Measurements from ENCODE around the gene PPME1.

Gene PPME1

GRCh38 chr11:74225565-74225964 lies 54.5 kb downstream of the PPME1 start:
- no peak for DNase-seq

DNA sequence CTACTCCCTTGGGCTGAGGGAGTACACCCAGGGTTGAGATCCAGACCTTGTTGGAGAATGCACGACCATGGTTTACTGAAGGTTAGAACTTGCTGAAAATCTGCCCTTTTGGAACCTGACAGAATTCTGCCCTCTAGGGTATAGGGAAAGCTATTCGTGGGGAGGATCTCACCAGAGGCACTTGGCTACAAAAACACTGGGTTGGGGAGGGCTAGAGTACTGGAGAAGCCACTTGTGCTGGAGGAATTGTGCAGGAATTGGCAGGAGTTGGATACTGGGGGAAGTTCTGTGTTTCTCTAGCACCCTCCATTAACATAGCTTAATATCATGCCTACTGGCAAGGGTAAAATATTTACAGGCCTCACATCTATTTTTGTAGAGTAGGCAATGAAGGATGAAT lies 55.8 kb downstream of the PPME1 start:
- no peaks in the 10 kb centered on the region for H3K27me3 ChIP-seq
- no peaks in the 10 kb centered on the region; the same call in 1 of the 2 replicates for H3K9me3 ChIP-seq
- peaks cover 32% of the 10 kb centered on the region for H3K36me3 ChIP-seq
- peaks cover 5% of the 10 kb centered on the region; the same call in 1 of the 2 replicates for H3K4me1 ChIP-seq
- no peak for DNase-seq
- no peak overlapping the region for H3K4me3 ChIP-seq (ENCODE audit: low read depth, low read length)
- TF ChIP-seq CTCF (IDR thresholded peaks at IDR 0.05; ENCODE audit: low read depth, low read length): no peak

More at GRCh38 chr11:74225565-74225964, 54.5 kb downstream of the PPME1 start:
- H3K4me1 ChIP-seq: peaks cover 5% of the 10 kb centered on the region; the same call in 1 of the 2 replicates
- no peak for TF ChIP-seq CTCF (IDR thresholded peaks at IDR 0.05; ENCODE audit: low read depth, low read length)
- peaks cover 18% of the 10 kb centered on the region for H3K36me3 ChIP-seq
- H3K4me3 ChIP-seq (ENCODE audit: low read depth, low read length): no peak overlapping the region
- no peaks in the 10 kb centered on the region for H3K27me3 ChIP-seq
- H3K9me3 ChIP-seq: no peaks in the 10 kb centered on the region; the same call in 1 of the 2 replicates

GRCh38 chr11:74232311-74232950 lies 61.3 kb downstream of the PPME1 start:
- peaks cover 38% of the 10 kb centered on the region for H3K36me3 ChIP-seq
- no peak for TF ChIP-seq CTCF (IDR thresholded peaks at IDR 0.05; ENCODE audit: low read depth, low read length)

GRCh38 chr11:74233683-74234082 lies 62.6 kb downstream of the PPME1 start:
- H3K36me3 ChIP-seq: peaks cover 41% of the 10 kb centered on the region
- H3K9me3 ChIP-seq: no peaks in the 10 kb centered on the region
- no peaks in the 10 kb centered on the region for H3K27me3 ChIP-seq
- H3K4me1 ChIP-seq: no peaks in the 10 kb centered on the region
- DNase-seq: no peak
- no peak overlapping the region for H3K4me3 ChIP-seq (ENCODE audit: low read depth, low read length)
- no peak for TF ChIP-seq CTCF (IDR thresholded peaks at IDR 0.05; ENCODE audit: low read depth, low read length)

More at GRCh38 chr11:74232311-74232950, 61.3 kb downstream of the PPME1 start:
- H3K4me3 ChIP-seq (ENCODE audit: low read depth, low read length): no peak overlapping the region
- H3K9me3 ChIP-seq: no peaks in the 10 kb centered on the region
- H3K27me3 ChIP-seq: no peaks in the 10 kb centered on the region
- no peaks in the 10 kb centered on the region for H3K4me1 ChIP-seq
- DNase-seq: no peak

DNA sequence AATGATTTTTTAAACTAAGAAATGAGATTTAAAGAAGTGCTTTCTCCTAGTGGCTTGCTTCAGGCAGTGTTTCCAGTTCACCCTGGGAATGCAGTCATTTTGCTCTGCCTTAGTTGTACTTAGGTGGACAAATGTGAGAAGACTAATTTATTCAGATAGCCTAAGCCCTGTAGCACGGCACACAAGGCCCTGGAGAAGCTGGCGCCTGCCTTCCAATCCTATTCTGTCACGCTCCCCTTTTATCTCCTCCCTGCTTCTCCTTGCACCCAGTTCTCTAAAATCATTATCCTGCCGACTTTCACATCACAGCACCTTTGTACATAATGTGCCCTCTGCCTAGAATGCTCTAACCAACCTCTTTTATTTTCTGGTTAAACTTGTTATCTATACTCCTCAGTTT lies 64.0 kb downstream of the PPME1 start:
- Histone ChIP-seq H3K36me3 (peaks cover 41% of the 10 kb centered on the region), H3K4me1 (no peaks in the 10 kb centered on the region), H3K27me3 (no peaks in the 10 kb centered on the region), H3K9me3 (no peaks in the 10 kb centered on the region), H3K4me3 (ENCODE audit: low read depth, low read length) (no peak overlapping the region)
- DNase-seq: no peak
- no peak for TF ChIP-seq CTCF (IDR thresholded peaks at IDR 0.05; ENCODE audit: low read depth, low read length)

- no peak overlapping the region for H3K4me3 ChIP-seq (ENCODE audit: low read depth, low read length)
- no peaks in the 10 kb centered on the region for H3K27me3 ChIP-seq
- DNase-seq: no peak
- no peaks in the 10 kb centered on the region for H3K4me1 ChIP-seq
- H3K9me3 ChIP-seq: no peaks in the 10 kb centered on the region
- TF ChIP-seq CTCF (IDR thresholded peaks at IDR 0.05; ENCODE audit: low read depth, low read length): no peak
- H3K36me3 ChIP-seq: peaks cover 23% of the 10 kb centered on the region
Observed at GRCh38 chr11:74237541-74237940, 66.5 kb downstream of the PPME1 start.

All from BE2C (cell line).